ENCODE data around the gene ISOC2. TPM values are rescaled to one million over a fixed set of nuclear protein-coding genes. Genes with fewer than 3 reads are reported as not detected.

ISOC2 gene
- polyA plus RNA-seq, 1 donor, result 30.4 TPM

DNA sequence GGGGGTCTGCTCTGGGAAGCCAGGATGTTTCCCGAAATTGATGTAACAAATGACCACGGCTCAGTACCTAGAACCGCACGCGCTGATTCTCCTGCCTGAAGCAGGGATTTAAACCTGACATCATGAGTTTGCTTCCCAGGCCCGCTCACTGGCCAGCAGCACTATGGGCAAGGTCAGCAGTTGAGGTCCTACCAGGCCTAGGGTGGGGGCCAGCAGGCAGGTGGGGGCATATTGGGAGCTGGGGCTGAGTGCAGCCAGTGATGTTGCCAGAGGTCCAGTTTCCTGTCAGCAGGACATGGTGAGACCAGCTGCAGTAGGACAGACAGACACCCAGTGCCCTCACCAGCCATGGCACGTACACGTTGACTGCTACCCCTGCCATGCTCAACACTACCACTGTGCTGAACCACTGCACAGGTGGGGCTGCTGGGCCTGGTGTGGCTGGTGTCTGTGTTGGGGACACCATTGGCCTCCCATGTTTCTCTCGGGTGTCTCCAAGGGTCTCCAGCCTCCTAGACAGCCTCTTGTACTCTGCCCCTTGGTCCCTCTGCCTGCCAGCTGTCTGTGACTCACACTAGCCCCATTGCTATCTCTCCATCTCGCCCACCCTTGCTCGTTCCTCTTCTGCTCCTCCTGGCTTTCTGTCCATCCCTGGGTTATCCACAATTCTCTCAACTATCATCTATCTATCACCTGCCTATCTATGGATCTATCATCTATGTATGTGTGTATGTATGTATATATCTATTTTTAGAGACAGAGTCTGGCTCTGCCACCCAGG is 4.2 kb upstream of the ISOC2 start:
- Histone ChIP-seq H3K9me3 (ENCODE audit: control insufficient read depth, low read depth, low read length) (no peaks in the 10 kb centered on the region), H3K27ac (ENCODE audit: low read length) (no peak overlapping the region), H3K4me3 (ENCODE audit: low read length) (no peak overlapping the region), H3K36me3 (ENCODE audit: control insufficient read depth, insufficient read depth, low read length) (no peaks in the 10 kb centered on the region), H3K27me3 (ENCODE audit: control insufficient read depth, insufficient read depth, low read length) (peaks cover 6% of the 10 kb centered on the region), H3K4me1 (ENCODE audit: control insufficient read depth, insufficient read depth, low read length) (peaks cover 14% of the 10 kb centered on the region)
- DNase-seq, result no peak
- 20% methylated on average over 1 of the region's 11 CpGs for WGBS (ENCODE audit: insufficient coverage, low lambda C conversion rate)

DNA sequence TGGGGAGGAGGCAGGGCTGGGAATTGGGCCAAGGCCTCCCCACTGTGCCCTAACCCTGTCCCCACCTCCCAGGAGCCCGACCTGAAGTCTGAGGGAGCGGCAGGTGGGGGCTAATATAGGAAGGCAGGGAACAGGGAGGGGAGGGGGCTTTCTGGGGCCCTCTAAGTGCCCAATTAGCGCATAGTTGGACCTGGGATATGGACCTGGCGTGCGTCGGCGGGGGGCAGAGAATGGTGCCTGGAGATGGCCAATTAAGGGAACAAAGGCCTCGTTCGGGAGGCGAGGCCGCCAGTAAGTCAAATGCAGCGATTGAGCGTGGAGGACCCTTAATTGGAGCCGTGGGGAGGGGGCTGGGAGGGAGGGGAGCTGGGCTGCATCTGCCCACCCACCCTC is 3.2 kb upstream of the ISOC2 start, which contains the start of gene C19orf85:
Gene C19orf85 (minus strand): TSS at position 90 of the 393 bp plus-strand sequence. CDS start 197 bp downstream, outside the sequence.
- no CpG with 5 or more reads among the region's 14 CpGs for WGBS (ENCODE audit: insufficient coverage, low lambda C conversion rate)
- H3K27ac ChIP-seq (ENCODE audit: low read length), result no peak within 1 kb of the TSS
- H3K4me1 ChIP-seq (ENCODE audit: control insufficient read depth, insufficient read depth, low read length), result peaks cover 24% of the 10 kb centered on the region
- no peak within 1 kb of the TSS for H3K4me3 ChIP-seq (ENCODE audit: low read length)
- no peak for DNase-seq
- H3K36me3 ChIP-seq (ENCODE audit: control insufficient read depth, insufficient read depth, low read length), result no peaks in the 10 kb centered on the region
- no peaks in the 10 kb centered on the region for H3K9me3 ChIP-seq (ENCODE audit: control insufficient read depth, low read depth, low read length)
- H3K27me3 ChIP-seq (ENCODE audit: control insufficient read depth, insufficient read depth, low read length), result peaks cover 6% of the 10 kb centered on the region

DNA sequence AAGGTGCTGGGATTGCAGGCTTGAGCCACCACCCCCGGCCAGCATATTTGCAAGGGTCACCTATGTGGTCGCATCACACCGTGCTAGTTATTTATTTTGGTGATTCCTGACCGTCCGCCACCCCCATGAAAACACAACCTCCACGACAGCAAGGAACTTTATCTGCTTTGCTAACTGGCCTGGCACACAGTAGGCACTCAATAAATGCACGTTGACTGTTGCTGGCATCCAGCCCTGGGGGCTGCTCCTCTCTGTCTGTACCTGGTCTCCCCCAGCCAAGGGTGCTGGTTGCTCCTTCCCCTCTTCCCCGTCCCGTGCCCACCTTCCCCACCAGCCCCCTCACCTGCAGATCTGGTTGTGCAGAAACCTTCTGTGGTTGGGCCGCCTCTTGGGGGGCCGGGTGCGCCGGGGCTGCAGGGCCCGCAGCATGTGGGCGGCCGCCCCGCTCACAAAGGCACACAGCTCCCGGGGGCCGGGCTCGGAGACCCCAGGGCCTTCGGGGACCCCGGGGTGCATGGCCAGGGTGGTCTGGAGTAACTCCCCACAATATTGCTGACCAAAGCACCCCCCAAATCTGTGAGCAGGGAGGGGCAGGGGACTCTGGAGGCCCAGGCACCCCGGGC is 2.7 kb upstream of the ISOC2 start:
- Histone ChIP-seq H3K9me3 (ENCODE audit: control insufficient read depth, low read depth, low read length) (no peaks in the 10 kb centered on the region), H3K27ac (ENCODE audit: low read length) (no peak overlapping the region), H3K4me3 (ENCODE audit: low read length) (no peak overlapping the region), H3K36me3 (ENCODE audit: control insufficient read depth, insufficient read depth, low read length) (no peaks in the 10 kb centered on the region), H3K27me3 (ENCODE audit: control insufficient read depth, insufficient read depth, low read length) (peaks cover 6% of the 10 kb centered on the region), H3K4me1 (ENCODE audit: control insufficient read depth, insufficient read depth, low read length) (peaks cover 27% of the 10 kb centered on the region)
- WGBS (ENCODE audit: insufficient coverage, low lambda C conversion rate), result no CpG with 5 or more reads among the region's 23 CpGs
- DNase-seq, result no peak

DNA sequence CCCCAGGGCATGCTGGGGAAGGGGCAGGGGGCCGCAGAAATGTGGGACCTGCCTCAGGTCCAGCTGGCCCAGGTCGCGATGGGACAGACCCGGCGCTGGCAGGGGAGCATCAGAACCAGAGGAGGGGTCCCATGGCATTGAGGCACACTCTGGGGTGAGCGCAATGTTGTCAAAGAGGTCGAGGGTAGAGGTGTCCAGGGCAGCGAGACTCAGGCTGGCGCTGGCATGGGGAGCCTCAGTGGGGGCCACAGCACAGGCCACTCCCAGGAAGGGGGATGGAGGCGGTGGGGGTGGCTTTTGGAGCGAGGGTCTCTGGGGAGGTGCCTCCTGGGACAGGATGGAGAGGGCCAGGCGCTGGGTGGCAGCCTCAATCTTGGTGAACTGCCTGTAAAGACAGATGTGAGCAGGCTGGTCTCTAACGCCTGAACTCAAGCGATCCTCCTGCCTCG is 2.2 kb upstream of the ISOC2 start:
- H3K4me1 ChIP-seq (ENCODE audit: control insufficient read depth, insufficient read depth, low read length), result peaks cover 27% of the 10 kb centered on the region
- no peak overlapping the region for H3K27ac ChIP-seq (ENCODE audit: low read length)
- H3K4me3 ChIP-seq (ENCODE audit: low read length), result no peak overlapping the region
- no peaks in the 10 kb centered on the region for H3K9me3 ChIP-seq (ENCODE audit: control insufficient read depth, low read depth, low read length)
- H3K36me3 ChIP-seq (ENCODE audit: control insufficient read depth, insufficient read depth, low read length), result no peaks in the 10 kb centered on the region
- DNase-seq, result no peak
- WGBS (ENCODE audit: insufficient coverage, low lambda C conversion rate), result no CpG with 5 or more reads among the region's 15 CpGs
- peaks cover 6% of the 10 kb centered on the region for H3K27me3 ChIP-seq (ENCODE audit: control insufficient read depth, insufficient read depth, low read length)

DNA sequence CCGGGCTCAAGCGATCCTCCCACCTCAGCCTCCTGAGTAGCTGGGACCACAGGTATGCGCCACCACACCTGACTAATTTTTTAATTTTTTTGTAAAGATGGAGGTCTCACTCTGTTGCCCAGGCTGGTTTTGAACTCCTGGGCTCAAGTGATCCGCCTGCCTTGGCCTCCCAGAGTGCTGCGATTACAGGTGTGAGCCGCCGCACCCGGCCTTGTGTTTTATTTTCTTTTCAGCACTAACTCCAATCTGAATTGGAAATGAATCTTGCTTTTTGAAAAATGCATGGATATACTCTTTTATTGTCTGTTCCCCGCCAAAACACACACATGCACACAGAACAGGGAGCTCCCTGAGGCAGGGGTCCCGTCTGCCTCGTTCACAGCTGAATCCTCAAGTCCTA is 1.3 kb upstream of the ISOC2 start:
- no peaks in the 10 kb centered on the region for H3K9me3 ChIP-seq (ENCODE audit: control insufficient read depth, low read depth, low read length)
- peaks cover 27% of the 10 kb centered on the region for H3K4me1 ChIP-seq (ENCODE audit: control insufficient read depth, insufficient read depth, low read length)
- H3K36me3 ChIP-seq (ENCODE audit: control insufficient read depth, insufficient read depth, low read length), result no peaks in the 10 kb centered on the region
- WGBS (ENCODE audit: insufficient coverage, low lambda C conversion rate), result no CpG with 5 or more reads among the region's 11 CpGs
- peaks cover 6% of the 10 kb centered on the region for H3K27me3 ChIP-seq (ENCODE audit: control insufficient read depth, insufficient read depth, low read length)
- H3K27ac ChIP-seq (ENCODE audit: low read length), result no peak overlapping the region
- no peak overlapping the region for H3K4me3 ChIP-seq (ENCODE audit: low read length)
- no peak for DNase-seq

DNA sequence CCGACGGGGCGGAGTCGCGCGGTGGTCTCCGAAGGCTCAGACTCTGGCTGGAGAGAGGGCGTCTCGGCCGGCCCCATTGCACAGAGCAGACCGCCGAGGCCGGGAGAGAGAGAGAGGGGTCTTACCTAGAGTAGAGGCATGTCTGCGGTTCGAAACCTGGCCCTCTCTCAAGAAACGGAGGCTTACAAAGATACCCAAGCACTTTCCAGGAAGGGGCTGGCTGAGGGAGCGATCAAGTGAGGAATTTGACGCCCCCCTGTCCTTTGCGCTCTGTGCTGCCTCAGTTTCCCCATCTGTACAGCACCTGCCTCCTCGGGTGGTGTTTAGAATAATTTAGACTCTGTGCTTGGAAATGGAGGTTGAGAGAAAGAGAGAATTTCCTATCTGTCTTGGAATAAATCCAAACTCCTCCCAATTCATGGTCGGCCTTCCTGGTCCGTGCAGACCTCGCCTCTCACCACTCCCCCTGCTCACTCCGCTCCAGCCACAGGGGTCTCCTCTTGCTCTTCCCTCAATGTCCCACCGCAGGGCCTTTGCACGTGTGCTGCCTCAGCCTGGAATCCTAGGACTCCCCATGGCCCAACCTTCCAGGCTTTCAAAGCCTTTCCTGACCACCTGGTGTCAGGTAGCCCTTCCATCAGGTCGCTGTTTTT is 658 bp upstream of the ISOC2 start:
- 50% methylated on average over 1 of the region's 27 CpGs for WGBS (ENCODE audit: insufficient coverage, low lambda C conversion rate)
- H3K27ac ChIP-seq (ENCODE audit: low read length), result peak overlapping the region; percentile 49
- H3K36me3 ChIP-seq (ENCODE audit: control insufficient read depth, insufficient read depth, low read length), result no peaks in the 10 kb centered on the region
- H3K4me3 ChIP-seq (ENCODE audit: low read length), result peak overlapping the region; percentile 62
- H3K4me1 ChIP-seq (ENCODE audit: control insufficient read depth, insufficient read depth, low read length), result peaks cover 27% of the 10 kb centered on the region
- H3K27me3 ChIP-seq (ENCODE audit: control insufficient read depth, insufficient read depth, low read length), result peaks cover 6% of the 10 kb centered on the region
- DNase-seq, result peak in 1 of 2 donors; percentile 52
- H3K9me3 ChIP-seq (ENCODE audit: control insufficient read depth, low read depth, low read length), result no peaks in the 10 kb centered on the region

DNA sequence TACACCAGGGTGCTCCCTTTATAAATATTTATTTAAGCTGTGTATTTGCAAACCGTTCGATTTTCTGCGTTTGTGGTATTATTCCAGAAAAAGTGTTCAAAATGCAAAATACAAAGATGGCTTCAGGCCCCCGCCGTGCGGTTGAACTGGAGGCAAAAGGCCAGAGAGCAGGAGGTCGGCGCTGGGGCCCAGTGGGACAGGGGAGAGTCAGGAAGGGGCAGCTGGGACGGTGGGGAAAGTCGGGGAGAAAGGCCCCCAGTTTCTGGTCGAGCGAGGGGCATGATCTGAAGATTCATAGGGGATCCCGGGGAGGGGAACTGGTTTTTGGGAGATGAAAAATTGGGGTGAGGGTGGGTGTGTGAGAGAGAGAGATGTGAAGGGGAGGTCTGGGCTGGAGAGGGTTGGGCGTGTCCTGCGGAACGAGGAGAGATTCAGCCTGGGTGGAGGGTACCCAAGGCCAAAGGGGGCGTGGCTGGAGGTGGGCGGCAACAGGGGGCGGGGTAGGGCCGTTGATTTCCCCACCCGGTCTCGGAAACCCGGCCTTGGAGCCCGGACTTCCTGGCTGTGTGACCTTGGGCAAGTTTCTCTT is 678 bp downstream of the ISOC2 start:
- Histone ChIP-seq H3K4me1 (ENCODE audit: control insufficient read depth, insufficient read depth, low read length) (peaks cover 27% of the 10 kb centered on the region), H3K4me3 (ENCODE audit: low read length) (peak overlapping the region; percentile 80), H3K9me3 (ENCODE audit: control insufficient read depth, low read depth, low read length) (no peaks in the 10 kb centered on the region), H3K27me3 (ENCODE audit: control insufficient read depth, insufficient read depth, low read length) (peaks cover 6% of the 10 kb centered on the region), H3K27ac (ENCODE audit: low read length) (peak overlapping the region; percentile 93), H3K36me3 (ENCODE audit: control insufficient read depth, insufficient read depth, low read length) (peaks cover 4% of the 10 kb centered on the region)
- no CpG with 5 or more reads among the region's 24 CpGs for WGBS (ENCODE audit: insufficient coverage, low lambda C conversion rate)
- DNase-seq, result peak; percentile 77

DNA sequence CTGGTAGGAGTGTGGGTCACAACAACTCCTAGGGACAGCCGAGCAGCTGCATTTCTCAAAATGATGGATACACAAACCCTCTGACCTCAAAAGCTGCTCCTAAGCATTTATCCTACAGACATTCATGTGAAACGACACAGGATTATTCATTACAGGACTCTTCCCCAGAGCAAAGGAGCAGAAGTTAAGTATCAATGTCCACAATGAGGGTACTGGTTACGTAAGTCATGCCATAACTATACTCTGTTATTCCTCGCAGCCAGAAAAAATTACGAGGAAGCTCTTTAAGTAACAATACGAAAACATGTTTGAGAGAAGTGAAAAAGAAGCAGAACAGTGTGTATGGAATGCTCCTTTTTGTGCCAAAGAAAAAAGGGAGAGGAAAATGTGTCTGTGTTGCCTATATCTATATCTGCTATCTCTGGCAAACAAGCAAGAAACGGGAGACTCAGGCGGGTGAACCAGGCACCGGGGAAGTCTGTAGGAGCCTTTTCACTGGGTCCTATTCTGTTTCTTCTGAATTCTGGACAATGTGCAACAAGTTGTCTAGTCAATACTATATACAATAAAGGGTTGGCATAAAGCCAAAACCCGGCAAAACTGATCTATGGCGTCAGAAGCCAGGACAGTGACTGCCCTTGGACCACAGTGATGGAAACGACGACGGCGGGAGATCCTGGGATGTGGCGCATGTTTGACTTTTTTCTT is 1.3 kb downstream of the ISOC2 start:
- peaks cover 7% of the 10 kb centered on the region for H3K36me3 ChIP-seq (ENCODE audit: control insufficient read depth, insufficient read depth, low read length)
- no peaks in the 10 kb centered on the region for H3K9me3 ChIP-seq (ENCODE audit: control insufficient read depth, low read depth, low read length)
- peak overlapping the region; percentile 80 for H3K4me3 ChIP-seq (ENCODE audit: low read length)
- DNase-seq, result peak; percentile 52 to 71
- 11% methylated on average over 5 of the region's 16 CpGs for WGBS (ENCODE audit: insufficient coverage, low lambda C conversion rate)
- peaks cover 6% of the 10 kb centered on the region for H3K27me3 ChIP-seq (ENCODE audit: control insufficient read depth, insufficient read depth, low read length)
- H3K27ac ChIP-seq (ENCODE audit: low read length), result peak overlapping the region; percentile 93
- H3K4me1 ChIP-seq (ENCODE audit: control insufficient read depth, insufficient read depth, low read length), result peaks cover 27% of the 10 kb centered on the region

DNA sequence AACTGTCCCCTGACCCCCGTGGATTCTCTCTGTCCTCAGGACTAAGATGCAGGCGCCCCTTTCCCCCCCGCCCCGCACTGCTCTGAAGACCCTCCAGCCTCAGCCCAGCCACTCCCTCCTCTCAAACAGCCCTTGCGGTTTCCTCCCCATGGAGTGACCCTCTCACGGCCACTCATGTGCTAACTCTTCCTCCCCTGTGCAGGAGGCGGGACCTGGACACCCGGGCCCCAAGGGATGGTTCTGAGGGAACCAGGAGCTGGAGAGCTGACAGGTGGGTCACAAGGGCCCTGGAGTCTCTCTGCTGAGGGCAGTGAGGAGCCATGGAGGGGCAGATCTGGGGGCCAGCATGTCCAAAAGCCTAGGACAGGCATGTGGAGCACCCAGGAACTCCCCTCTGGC is 1.9 kb downstream of the ISOC2 start:
- DNase-seq, result no peak
- H3K27me3 ChIP-seq (ENCODE audit: control insufficient read depth, insufficient read depth, low read length), result peaks cover 6% of the 10 kb centered on the region
- no peak overlapping the region for H3K4me3 ChIP-seq (ENCODE audit: low read length)
- no peaks in the 10 kb centered on the region for H3K9me3 ChIP-seq (ENCODE audit: control insufficient read depth, low read depth, low read length)
- no CpG with 5 or more reads among the region's 8 CpGs for WGBS (ENCODE audit: insufficient coverage, low lambda C conversion rate)
- peaks cover 7% of the 10 kb centered on the region for H3K36me3 ChIP-seq (ENCODE audit: control insufficient read depth, insufficient read depth, low read length)
- H3K27ac ChIP-seq (ENCODE audit: low read length), result peak overlapping the region; percentile 93
- H3K4me1 ChIP-seq (ENCODE audit: control insufficient read depth, insufficient read depth, low read length), result peaks cover 27% of the 10 kb centered on the region

All from large intestine (tissue), 3 donors.